Sciatic nerve (tissue), 2 donors: ENCODE measurements around the gene NSUN7. TPM values are rescaled to one million over a fixed set of nuclear protein-coding genes. Genes with fewer than 3 reads are reported as not detected.

ENCODE experiments used
- ATAC-seq: fragments of 200-7000 bp; cut with Tn5 transposase; one replicate; pipeline ENCODE4 v1.9.1; 2020; ENCODE audit warnings: mild to moderate bottlenecking, moderate library complexity
- DNase-seq: peaks from one replicate; pipeline ENCODE4 v3.0.0-alpha.2; 2020; ENCODE audit warnings: low spot score
- intact Hi-C: fragments of 100-400 bp; cut with DNase I; formaldehyde crosslinking; loops from one replicate; pipeline ENCODE4 v1.14.2; 2022
- total RNA-seq: library from RNA; stranded (reverse); fragmentation: NEBNext Ultra II Directional; extraction: Animal tissue kit (Norgen Biotek cat#: 25700); gene quantifications from one replicate; pipeline ENCODE4 v1.2.1, GENCODE V29; 2021
- donor health status: DM: no; HTN: no; CAD: no.
- donor health status: DM: no; HTN: no; CAD: no.

Gene NSUN7
- total RNA-seq, 1 donor from 2014 or later = 1.2 TPM

GRCh38 chr4:40840255-40840984, 90.7 kb downstream of the NSUN7 start:
- intact Hi-C loops = no loop called here
- no peak for ATAC-seq
- no peak for DNase-seq

- peak; percentile 80 for DNase-seq
- peak; percentile 69 for ATAC-seq
- intact Hi-C loops = no loop called here
These were observed 91.3 kb downstream of the NSUN7 start for GRCh38 chr4:40840985-40841571.

GRCh38 chr4:40842318-40842717, 92.6 kb downstream of the NSUN7 start:
- intact Hi-C loops = no loop called here
- no peak for ATAC-seq
- no peak for DNase-seq

- no peak for DNase-seq
- no peak for ATAC-seq
- intact Hi-C loops = no loop called here
These were observed 93.1 kb downstream of the NSUN7 start for GRCh38 chr4:40842725-40843423.

- ATAC-seq (no peak), DNase-seq (no peak)
- intact Hi-C loops = no loop called here
These were observed 93.9 kb downstream of the NSUN7 start for GRCh38 chr4:40843696-40844095.

- no peak for ATAC-seq
- intact Hi-C loops = no loop called here
These were observed 94.5 kb downstream of the NSUN7 start for GRCh38 chr4:40844261-40844660.

GRCh38 chr4:40845154-40845835, 95.5 kb downstream of the NSUN7 start:
- ATAC-seq = no peak
- intact Hi-C loops = no loop called here

More at GRCh38 chr4:40844261-40844660, 94.5 kb downstream of the NSUN7 start:
- DNase-seq = no peak

GRCh38 chr4:40846532-40846931, 96.8 kb downstream of the NSUN7 start:
- ATAC-seq (no peak), DNase-seq (no peak)
- intact Hi-C loops = no loop called here

More at GRCh38 chr4:40845154-40845835, 95.5 kb downstream of the NSUN7 start:
- DNase-seq = no peak

- intact Hi-C loops = no loop called here
- no peak for DNase-seq
- ATAC-seq = no peak
These were observed 98.5 kb downstream of the NSUN7 start for GRCh38 chr4:40848251-40848650.

- no peak for DNase-seq
- intact Hi-C loops = no loop called here
- ATAC-seq = no peak
These were observed 99.2 kb downstream of the NSUN7 start for GRCh38 chr4:40848940-40849339.

GRCh38 chr4:40850496-40850895, 100.7 kb downstream of the NSUN7 start:
- intact Hi-C loops = no loop called here
- ATAC-seq (no peak), DNase-seq (no peak)

- intact Hi-C loops = no loop called here
- no peak for DNase-seq
- ATAC-seq = peak; percentile 31
These were observed 106.6 kb downstream of the NSUN7 start for GRCh38 chr4:40856277-40856839.

GRCh38 chr4:40856840-40857362, 107.1 kb downstream of the NSUN7 start:
- DNase-seq (peak; percentile 81), ATAC-seq (peak; percentile 94)
- intact Hi-C loops = no loop called here

- no peak for DNase-seq
- intact Hi-C loops = no loop called here
- ATAC-seq = no peak
These were observed 108.2 kb downstream of the NSUN7 start for GRCh38 chr4:40857956-40858355.

- no peak for DNase-seq
- intact Hi-C loops = no loop called here
- ATAC-seq = no peak
These were observed 109.2 kb downstream of the NSUN7 start for GRCh38 chr4:40858962-40859361.
